K562 (cell line): Measurements from ENCODE around the gene AGO3. TPM values are rescaled to one million over a fixed set of nuclear protein-coding genes. Genes with fewer than 3 reads are reported as not detected.
A peak's percentile ranks its signal among the peaks of the same experiment; 100 is the strongest.

ENCODE experiments used
- ATAC-seq: fragments of 200-7000 bp; cut with Tn5 transposase; 3 replicates; pipeline ENCODE4 v1.9.1; 2020; ENCODE audit warnings: moderate library complexity
- BruUV-seq: library from RNA; stranded (reverse); fragments of 400-500 nt; replicated peaks from 2 replicates; lab custom pipeline; 2021; lab: Mats Ljungman, UMichigan
- CTCF ChIA-PET: fragments of 300-600 bp; formaldehyde crosslinking; extraction: SDS; loops from one replicate; lab custom pipeline; 2021; ENCODE audit warnings: low intra/inter-chr PET ratio; lab: Yijun Ruan, JAX
- POLR2A ChIA-PET: fragments of 300-600, 350-650 bp; sonication (Branson Sonifier 250); formaldehyde crosslinking; extraction: SDS; loops from one replicate; lab custom pipeline; 2021; ENCODE audit warnings: antibody characterized with exemption, inconsistent platforms; lab: Yijun Ruan, JAX
- DNase-seq, 4 experiments: peaks; one replicate each; pipeline versions ENCODE4 v3.0.0 to v3.0.0-alpha.2; 2011 to 2018; ENCODE audit warnings: low spot score in 3 of 4, mixed read lengths in 3 of 4; ENCODE audit errors: extremely low read depth in 1 of 4
- FAIRE-seq: peaks from 2 replicates; lab custom pipeline; 2011; peaks lifted over from hg19 to GRCh38; lab: Jason Lieb, UNC
- H2AFZ ChIP-seq: 2 replicates; pipeline ENCODE4 v1.6.0; 2011; ENCODE audit warnings: low read depth, low read length, control low read depth, inconsistent platforms
- H3K27ac ChIP-seq: fragments of 200-600 bp; 3 replicates; pipeline ENCODE4 v1.8.0; 2011; ENCODE audit warnings: low read depth, mild to moderate bottlenecking, control low read depth, inconsistent platforms, low read length, moderate library complexity, mixed read lengths; ENCODE audit errors: extremely low read depth
- H3K27me3 ChIP-seq, 2 experiments: fragments of 300-600 bp in 1 of 2; 2 replicates in 1 of 2; 3 replicates in 1 of 2; pipeline versions ENCODE4 v1.6.0 to v1.8.0; 2011; ENCODE audit warnings: inconsistent platforms in 2 of 2, low read length in 2 of 2, mild to moderate bottlenecking in 1 of 2, mixed read lengths in 1 of 2, moderate library complexity in 1 of 2; ENCODE audit not compliant: control insufficient read depth in 2 of 2, insufficient read depth in 2 of 2
- H3K36me3 ChIP-seq: fragments of 300-600 bp; 3 replicates; pipeline ENCODE4 v1.8.0; 2011; ENCODE audit warnings: mild to moderate bottlenecking, low read length, inconsistent platforms; ENCODE audit not compliant: control insufficient read depth, insufficient read depth
- H3K4me1 ChIP-seq, 2 experiments: fragments of 200-600 bp in 1 of 2; replicated peaks in 1 of 2; 2 replicates in 1 of 2; 3 replicates in 1 of 2; pipeline versions ENCODE4 v1.5.1 to v1.8.0; 2011; ENCODE audit warnings: inconsistent platforms in 2 of 2, low read length in 2 of 2, mild to moderate bottlenecking in 1 of 2, mixed read lengths in 1 of 2, moderate library complexity in 1 of 2; ENCODE audit not compliant: control insufficient read depth in 2 of 2, insufficient read depth in 2 of 2
- H3K4me2 ChIP-seq: 2 replicates; pipeline ENCODE4 v1.6.1; 2011; ENCODE audit warnings: low read length, control low read depth, inconsistent platforms, mixed read lengths; ENCODE audit not compliant: insufficient read depth
- H3K4me3 ChIP-seq: fragments of 200-600 bp; sonication (generic), shearing (Covaris generic); 2 replicates; pipeline ENCODE4 v1.5.1; 2016; ENCODE audit warnings: control low read depth, inconsistent platforms
- H3K79me2 ChIP-seq: fragments of 200-600 bp; 3 replicates; pipeline ENCODE4 v1.8.0; 2011; ENCODE audit warnings: low read length, inconsistent platforms; ENCODE audit not compliant: control insufficient read depth, insufficient read depth
- H3K9ac ChIP-seq, 2 experiments: 2 replicates each; pipeline versions ENCODE4 v1.6.0 to v1.6.1; 2011; ENCODE audit warnings: low read depth in 2 of 2, low read length in 2 of 2, control low read depth in 1 of 2, inconsistent platforms in 1 of 2, mild to moderate bottlenecking in 1 of 2, mixed read lengths in 1 of 2; ENCODE audit not compliant: insufficient read depth in 1 of 2
- H3K9me1 ChIP-seq: one replicate; pipeline ENCODE4 v1.6.0; 2011; ENCODE audit warnings: inconsistent platforms, mild to moderate bottlenecking, low read length, moderate library complexity; ENCODE audit not compliant: control insufficient read depth, insufficient read depth
- H3K9me3 ChIP-seq: replicated peaks from 2 replicates; pipeline ENCODE4 v1.5.1; 2011; ENCODE audit warnings: low read depth, low read length, inconsistent platforms; ENCODE audit not compliant: control insufficient read depth, insufficient read depth
- H4K20me1 ChIP-seq: replicated peaks from 2 replicates; pipeline ENCODE4 v1.6.1; 2011; ENCODE audit warnings: low read length, inconsistent platforms, mixed read lengths; ENCODE audit not compliant: control insufficient read depth, insufficient read depth
- CEBPB ChIP-seq: fragments of 450-650 bp; IDR thresholded peaks from 2 replicates; pipeline ENCODE4 v1.6.1; 2016; ENCODE audit warnings: missing genetic modification characterization, missing compliant biosample characterization
- CLOCK ChIP-seq: fragments of 250-450 bp; sonication (Bioruptor Pico); IDR thresholded peaks from 2 replicates; pipeline ENCODE4 v1.4.0; 2020; ENCODE audit warnings: mild to moderate bottlenecking, moderate library complexity, borderline replicate concordance
- SMARCE1 ChIP-seq: fragments of 450-650 bp; IDR thresholded peaks from 2 replicates; pipeline ENCODE4 v1.7.1; 2016; ENCODE audit warnings: mild to moderate bottlenecking
- ZNF121 ChIP-seq: sonication (generic); formaldehyde crosslinking; conservative IDR thresholded peaks from 2 replicates; pipeline ENCODE4 v1.8.0; 2022; ENCODE audit warnings: missing genetic modification reagents
- ZNF212 ChIP-seq: fragments of 450-650 bp; formaldehyde crosslinking; IDR thresholded peaks from 2 replicates; pipeline ENCODE4 v1.4.0; 2020; ENCODE audit warnings: mild to moderate bottlenecking
- WGBS: fragments of 100-300 bp; shearing (Covaris generic); methylation state at CpG from one replicate; pipeline ENCODE4 v1.1.6; 2016; ENCODE audit warnings: low coverage, mixed read lengths; ENCODE audit not compliant: insufficient coverage; ENCODE audit errors: missing lambda C conversion rate; 5-methylcytosine and 5-hydroxymethylcytosine counted together
- in situ Hi-C: fragments of 300-500 bp; cut with MboI; formaldehyde crosslinking; loops from 4 replicates; pipeline ENCODE4 v1.15.0; 2018; ENCODE audit warnings: inconsistent platforms, mixed read lengths
- intact Hi-C: fragments of 100-400 bp; cut with micrococcal nuclease; formaldehyde crosslinking; loops from 2 replicates; pipeline ENCODE4 v1.14.2; 2022
- polyA plus RNA-seq, 8 experiments: library from polyadenylated mRNA; depleted of rRNA in 4 of 8; stranded (reverse) in 5 of 8; unstranded in 3 of 8; fragments of >200 nt; fragmentation: Nextera tagmentation in 2 of 8; fragmentation: Illumina TruSeq in 1 of 8; extraction: Ambion mirVana in 2 of 8; extraction: Trizol in 1 of 8; gene quantifications; 2 replicates each; pipeline versions ENCODE4 v1.2.1 to v1.2.3, GENCODE V29; 2011 to 2014; ENCODE audit warnings: inconsistent platforms in 1 of 8, missing spikeins in 1 of 8
- total RNA-seq, 7 experiments: library from RNA; depleted of rRNA in 6 of 7; stranded (reverse); fragments of >200 nt in 6 of 7; fragmentation: Illumina TruSeq in 2 of 7; extraction: Trizol in 2 of 7; gene quantifications; 2 replicates each; pipeline versions ENCODE4 v1.2.1 to v1.2.3, GENCODE V29; 2011 to 2021; ENCODE audit warnings: low replicate concordance in 1 of 7

AGO3 gene
- total and polyA plus RNA-seq, 9 of the 15 experiments (the other 6 are each of a cell fraction or from before 2014, with no cell fraction given): 4.5 to 41.5 (median 22.7) TPM

- WGBS: 40% methylated on average over 3 of the region's 3 CpGs
- in situ Hi-C loops (no loop called here), intact Hi-C loops (no loop called here)
- no peaks in the 10 kb centered on the region for H4K20me1 ChIP-seq
- DNase-seq (no peak), ATAC-seq (no peak), FAIRE-seq (no peak)
- peaks cover 45% of the 10 kb centered on the region; the same call in 2 of the 3 replicates for H3K36me3 ChIP-seq
- ChIA-PET POLR2A (interaction anchor here (0.8 to 1.5 kb wide), 2 partner anchors 12 to 20 kb away, joined by 3 to 4 read pairs; no protein-coding TSS in a partner anchor), CTCF (no interaction called here)
- H3K9ac ChIP-seq: no peak overlapping the region
- BruUV-seq: no TSS peak
- H3K4me3 ChIP-seq: no peak overlapping the region
- TF ChIP-seq CLOCK (CRISPR knock-in tag) (no peak), ZNF212 (no peak), SMARCE1 (0 out of 2 replicates have a peak, but pooled peaks have one; percentile 29), ZNF121 (CRISPR knock-in tag) (peak; percentile 94), CEBPB (0 out of 2 replicates have a peak, but pooled peaks have one; percentile 36)
- H2AFZ ChIP-seq: no peak overlapping the region
- no peaks in the 10 kb centered on the region for H3K27me3 ChIP-seq
- no peaks in the 10 kb centered on the region for H3K79me2 ChIP-seq
- H3K9me1 ChIP-seq: no peaks in the 10 kb centered on the region
- peak overlapping the region; percentile 62; the same call in 1 of the 3 replicates for H3K27ac ChIP-seq
- no peak overlapping the region for H3K4me2 ChIP-seq
- H3K9me3 ChIP-seq: no peaks in the 10 kb centered on the region
- peaks cover 0 to 9% of the 10 kb centered on the region in 2 experiments; a peak in 2 of 5 replicates for H3K4me1 ChIP-seq
Observed at GRCh38 chr1:36035154-36035553, 104.2 kb downstream of the AGO3 start.
